Smooth muscle cell of the brain vasculature (primary cell): ENCODE data around the gene TCF12.

Experiments used
- DNase-seq: peaks from one replicate; pipeline ENCODE4 v3.0.0-alpha.2; 2012; ENCODE audit warnings: low read depth, low spot score

Gene TCF12

DNA sequence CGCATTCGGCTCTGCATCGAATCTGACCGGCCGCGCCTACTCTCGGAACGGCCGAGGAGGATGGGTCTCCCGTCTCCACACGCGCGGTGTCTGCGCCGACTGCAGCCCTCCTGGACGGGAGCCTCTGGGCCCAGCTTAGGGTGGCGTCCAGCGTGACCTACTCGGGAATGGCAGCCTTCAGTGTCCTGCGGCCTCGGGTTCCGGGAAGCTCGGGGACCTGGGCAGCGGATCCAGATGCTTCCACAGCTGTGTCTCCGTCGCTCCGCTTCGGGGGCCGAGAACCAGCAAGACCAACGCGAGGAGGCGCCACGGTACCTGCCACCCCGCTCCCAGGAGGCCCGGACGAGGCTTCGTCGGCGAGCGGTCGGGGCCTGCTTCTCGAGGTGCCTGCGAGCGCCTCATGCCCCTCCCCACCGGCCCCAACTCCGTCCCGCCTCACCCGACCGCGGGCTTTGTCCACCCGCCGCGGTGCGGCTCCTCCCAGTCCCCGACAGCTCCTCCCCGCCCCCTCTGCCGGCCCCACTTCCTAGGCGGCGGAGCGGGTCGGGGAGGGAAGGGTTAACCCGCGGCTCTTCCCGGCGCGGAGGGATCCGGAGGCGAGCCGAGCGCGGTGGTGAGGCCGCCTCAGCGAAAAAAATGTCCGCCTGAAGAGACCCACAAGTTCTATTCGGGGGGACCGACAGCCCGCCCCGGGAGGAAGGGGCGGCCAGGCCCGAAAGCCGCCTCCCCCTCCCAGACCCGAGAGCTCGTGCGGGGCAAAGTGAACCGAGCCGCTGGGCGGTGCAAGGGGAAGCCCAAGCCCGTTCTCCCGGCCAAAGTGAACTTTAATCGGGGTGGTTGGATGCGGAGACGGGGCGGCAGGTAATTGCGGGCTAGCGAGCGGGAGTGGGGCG, at the start of gene TCF12:
TSS of gene TCF12 (plus strand) at position 599 of the 893 bp plus-strand sequence. CDS start 1,270 bp downstream, outside the sequence.
- peak; percentile 89 for DNase-seq

DNA sequence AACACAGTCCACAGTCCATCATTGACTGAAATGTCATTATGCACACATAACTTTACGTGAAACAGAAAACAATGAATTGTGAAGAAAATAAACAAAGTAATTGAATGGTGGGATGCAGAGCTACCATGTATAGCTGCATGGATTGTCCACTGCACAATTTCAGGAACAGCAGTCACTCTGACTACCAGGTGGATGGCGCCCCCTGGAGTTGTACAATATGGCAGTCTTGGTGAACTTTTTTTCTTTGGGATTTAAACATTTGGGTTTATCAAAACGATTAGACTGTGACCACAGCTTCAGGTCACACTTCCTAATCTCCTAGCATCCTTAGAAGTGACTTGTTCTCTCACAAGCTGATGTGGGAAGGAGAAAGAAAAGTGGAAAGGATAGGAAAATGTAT, 48.9 kb upstream of the TCF12 start:
- no peak for DNase-seq

DNA sequence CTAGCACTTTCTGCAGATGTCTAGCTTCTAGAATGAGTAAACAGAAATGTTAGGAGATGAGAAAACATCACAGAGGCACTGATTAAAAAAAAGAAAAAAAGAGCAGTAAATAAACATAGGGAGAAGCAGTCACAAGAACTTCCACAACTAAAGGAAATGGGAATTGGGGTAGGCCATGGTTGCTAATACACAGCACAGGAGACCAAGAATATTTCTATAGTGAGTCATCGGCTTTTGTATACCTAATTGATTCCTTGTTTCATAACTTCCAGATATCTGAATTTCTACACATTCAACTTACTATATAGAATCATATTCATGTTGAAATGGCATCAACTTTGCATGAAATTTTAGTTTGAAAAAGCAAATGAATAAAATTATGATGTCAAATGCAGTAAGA, 47.3 kb upstream of the TCF12 start:
- DNase-seq, result peak; percentile 20

DNA sequence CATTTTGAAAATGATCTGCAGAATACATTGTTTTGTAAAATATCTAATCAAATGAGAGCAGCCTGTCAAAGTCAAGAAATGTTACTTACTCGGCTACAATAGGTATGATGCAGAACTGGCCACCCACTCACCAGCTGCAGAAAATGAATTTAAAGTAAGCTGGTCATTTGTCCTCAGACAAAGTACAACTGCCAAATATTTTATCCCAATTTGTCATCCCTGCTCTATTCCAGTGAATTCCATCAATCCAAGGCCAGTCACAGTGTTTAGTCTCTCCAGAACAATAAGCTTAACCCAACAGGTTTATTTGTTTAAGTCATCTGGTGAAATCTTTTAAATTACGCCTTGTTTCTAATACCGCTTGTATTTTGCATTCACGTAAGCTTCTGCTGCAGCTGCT, 46.6 kb upstream of the TCF12 start:
- no peak for DNase-seq

DNA sequence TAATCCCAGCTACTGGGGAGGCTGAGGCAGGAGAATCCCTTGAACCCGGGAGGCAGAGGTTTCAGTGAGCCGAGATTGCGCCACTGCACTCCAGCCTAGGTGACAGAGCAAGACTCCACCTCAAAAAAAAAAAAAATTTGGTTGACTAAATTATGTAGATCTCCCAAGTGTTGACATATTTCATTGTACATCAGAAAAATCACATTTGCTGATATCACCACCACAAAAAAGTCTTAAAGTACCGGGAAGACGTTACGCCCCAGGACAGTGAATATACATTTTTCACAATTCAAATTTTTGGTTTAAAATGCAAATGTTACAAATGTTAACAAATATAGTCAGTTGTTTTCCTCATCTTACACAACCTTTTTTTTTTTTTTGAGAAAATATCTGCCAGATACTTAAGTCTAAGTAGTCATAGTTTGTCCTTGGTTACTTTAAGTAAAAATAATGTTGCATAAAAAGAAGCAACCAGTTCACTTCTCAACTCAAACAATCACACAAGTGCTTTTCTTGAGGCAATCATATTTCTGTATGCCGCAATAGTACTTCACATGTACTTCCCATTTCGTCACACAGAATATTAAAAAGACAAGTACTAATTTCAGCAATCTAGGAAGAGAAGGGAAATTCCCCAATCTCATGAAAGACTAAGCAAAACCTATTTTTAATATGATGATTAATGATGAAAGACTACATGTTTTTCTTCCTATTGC, 41.0 kb upstream of the TCF12 start:
- no peak for DNase-seq

DNA sequence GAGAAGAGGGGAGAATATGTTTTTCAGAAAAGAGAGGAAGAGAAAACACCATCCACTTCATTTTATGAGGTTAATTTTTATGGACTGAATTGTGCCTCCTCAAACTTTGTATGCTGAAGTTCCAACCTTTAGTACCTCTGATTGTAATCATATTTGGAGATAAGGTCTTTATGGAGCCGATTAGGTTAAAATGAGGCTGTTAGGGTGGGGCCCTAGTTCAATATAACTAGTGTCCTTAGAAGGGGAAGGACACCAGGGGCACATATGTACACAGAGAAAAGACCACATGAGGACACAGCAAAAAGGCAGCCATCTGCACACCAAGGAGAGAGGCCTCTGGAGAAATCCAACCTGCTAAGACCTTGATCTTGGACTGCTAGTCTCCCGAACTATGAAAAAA, 38.9 kb upstream of the TCF12 start:
- DNase-seq, result no peak

DNA sequence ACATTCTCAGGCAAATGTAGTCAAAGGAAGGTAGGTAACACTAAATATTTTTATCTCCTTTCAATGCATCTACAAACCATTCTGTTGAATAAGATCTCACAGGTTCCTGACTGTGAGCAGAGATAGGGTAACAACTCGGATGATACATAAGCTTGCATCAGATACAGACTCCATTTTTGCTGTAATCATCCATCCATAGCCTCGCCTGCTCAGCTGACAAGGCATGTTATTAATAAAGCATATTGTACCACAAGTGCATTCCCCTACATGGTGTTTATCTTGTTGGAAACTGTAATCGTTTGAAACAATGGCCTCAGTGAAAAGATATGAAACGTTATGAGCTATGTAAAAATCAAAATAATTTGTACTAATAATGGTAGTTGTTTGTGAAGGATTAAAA, 35.4 kb upstream of the TCF12 start:
- DNase-seq, result no peak

DNA sequence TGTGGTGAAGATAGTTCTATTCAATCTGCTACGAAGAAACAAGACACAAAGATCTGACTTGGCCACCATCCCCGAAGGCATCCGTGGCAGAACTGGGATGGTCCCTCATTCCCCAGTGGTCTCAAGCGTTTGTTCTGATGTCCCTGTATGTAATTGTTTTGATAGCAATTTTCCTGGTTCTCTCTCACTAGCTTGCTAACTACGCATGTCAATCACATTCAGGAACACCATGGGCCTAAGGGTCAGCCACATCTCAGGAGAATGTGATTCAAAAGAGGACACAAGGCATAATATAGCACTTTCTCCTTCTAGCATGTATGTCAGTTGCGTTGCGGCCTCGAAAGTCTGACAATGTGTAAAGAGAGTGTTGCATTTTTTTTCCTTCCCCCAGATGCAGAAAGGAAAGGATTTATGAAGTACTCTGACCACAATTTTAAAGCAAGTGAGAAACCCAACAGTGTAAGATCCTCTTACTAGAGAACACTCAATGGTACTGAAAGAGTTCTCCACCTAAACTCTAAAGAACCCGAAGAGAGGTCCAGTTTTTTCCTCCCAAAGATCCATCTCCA, 32.0 kb upstream of the TCF12 start:
- DNase-seq, result no peak

DNA sequence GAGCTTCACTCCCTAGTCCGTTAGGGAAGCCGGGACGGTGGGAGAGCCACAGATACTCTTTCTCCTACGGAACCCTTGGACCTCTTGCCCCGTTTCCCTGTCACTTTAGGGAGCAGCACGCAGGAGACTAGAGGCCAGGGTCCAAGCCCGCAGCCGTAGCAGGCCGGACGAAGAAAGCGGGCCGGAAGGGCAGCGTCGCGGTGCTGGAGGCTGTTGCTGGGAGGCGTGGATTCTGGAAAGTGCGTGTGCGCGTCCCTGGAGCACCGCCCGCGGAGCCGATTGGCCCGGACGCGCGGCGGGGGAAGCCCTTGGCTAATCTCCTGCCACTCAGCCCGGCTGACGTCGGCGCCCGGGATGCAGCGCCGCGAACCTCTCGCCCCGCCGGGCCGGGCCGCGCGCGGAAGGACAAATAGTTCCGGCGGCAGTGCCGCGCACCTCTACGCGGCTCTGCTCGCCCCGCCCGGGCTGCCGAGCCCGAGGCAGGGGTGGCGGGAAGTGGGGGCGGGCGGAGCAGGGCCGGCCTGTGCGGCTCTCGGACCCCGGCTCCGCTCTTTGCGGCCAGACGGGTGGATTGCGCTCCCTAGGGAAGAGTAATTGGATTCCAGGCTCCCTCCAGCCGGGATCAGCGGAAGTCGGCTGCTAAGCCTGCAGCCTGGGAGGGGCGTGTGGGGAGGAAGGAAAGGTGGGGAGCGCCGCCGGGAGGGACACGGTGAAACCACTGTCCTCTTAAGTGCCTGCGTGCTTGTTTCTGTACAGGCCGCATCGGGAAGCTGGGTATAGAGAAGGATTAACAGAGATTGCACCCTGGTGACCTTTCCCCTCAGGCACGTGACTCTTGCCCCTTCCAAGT, 31.3 kb upstream of the TCF12 start:
- DNase-seq, result peak; percentile 86

DNA sequence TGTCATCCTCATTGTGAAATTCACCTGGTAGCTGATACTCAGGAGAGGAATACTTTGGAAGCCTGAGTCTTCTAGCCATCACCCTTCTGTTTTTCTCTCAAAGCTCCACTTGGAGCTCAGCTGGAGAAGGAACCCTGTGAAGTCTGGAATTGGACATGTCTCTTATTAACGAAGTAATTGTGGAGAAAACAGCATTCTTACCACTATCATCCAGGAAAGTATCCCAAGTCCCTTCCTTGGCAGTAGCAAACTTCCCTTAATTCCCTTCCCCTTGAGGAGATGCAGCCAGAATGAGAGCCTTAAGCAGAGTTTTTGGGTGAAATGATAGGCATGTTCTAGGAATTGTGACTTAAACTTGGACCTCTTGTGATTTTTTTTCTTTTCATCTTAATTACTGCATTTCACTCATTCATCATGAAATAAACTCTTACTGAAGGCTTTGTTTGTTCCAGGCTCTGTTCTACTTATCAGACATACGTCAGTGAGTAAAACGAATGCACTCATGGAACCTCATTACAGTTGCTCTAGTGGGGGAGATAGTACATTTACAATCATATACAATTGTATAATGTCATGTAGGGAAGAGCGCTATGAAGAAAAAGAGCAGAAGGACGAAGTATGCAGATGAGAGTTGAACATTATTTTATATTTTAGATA, 30.5 kb upstream of the TCF12 start:
- no peak for DNase-seq

DNA sequence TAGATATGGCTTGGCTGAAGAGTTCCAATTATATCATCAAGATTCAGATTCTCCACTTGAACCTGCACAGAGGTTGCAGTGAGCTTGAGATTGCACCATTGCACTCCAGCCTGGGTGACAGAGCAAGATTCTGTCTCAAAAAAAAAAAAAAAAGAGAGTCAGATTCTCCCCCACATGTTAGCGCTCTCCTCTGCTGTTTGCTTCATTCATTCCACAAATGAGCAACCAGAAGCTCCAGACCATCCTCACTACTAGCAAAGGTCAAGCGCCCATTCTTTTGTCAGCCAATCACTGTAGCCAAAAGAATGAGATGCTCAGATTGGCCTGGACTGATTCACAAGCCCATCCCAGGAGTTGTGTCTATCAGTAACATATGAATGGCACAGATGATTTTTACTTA, 28.4 kb upstream of the TCF12 start:
- no peak for DNase-seq

DNA sequence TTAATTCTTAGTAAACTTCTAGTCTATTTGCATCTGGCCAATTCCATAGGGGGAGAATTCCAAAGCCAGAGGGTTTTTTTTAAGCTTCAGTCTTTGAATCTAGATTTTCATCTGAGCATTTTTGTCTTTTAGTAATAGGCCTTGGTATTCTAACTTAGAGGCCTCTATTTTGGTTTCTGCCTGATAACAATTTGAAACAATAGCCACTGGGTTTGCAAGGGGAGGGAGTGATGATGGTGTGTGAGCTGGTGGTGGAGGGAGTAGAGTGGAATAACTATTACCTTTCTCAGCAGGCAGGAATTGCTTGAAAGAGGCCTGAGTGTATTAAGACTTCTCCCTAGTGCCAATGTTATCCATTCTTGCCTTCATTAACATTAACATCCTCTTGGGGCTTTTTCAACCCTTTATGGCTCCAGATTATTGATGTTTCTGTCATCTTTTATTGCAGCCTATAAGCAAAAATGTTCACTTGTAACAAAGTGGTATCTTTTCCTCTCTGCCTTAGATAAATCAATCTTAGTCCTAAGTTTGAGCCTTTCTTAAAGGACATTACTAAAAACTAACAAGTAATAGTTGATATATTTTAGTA, 26.5 kb upstream of the TCF12 start:
- DNase-seq, result no peak

DNA sequence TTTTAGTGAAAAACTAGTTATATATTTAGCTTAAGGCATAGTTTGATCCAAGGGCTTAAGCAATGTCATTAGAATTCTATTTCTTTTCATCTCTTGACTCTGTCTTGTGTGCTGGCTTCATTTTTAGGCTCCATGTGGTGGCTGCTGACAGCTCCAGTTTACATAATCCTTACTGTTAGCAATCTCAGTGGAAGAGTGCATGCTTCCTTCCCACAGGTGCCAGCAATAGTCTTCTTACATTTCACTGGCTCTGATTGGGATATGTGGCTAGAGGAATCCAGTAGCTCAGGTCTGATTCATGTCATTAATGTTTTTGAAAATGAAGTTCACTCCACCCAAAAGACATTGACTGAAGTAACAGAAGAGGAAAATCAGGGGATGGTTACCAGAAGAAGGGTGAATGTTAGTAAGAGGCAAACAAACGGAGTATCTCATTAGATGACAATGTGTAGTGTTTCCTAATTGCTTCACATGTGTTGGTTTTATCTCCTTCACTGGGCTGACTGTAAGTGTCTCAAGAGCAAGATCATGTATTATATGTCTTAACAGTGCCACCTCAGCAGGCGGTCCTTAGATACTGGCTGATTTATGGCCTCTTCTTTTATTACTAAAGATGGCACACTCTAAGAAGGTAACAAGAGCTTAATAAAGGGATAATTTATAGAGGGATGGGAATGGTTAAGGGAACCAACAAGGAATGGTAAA, 25.6 kb upstream of the TCF12 start:
- no peak for DNase-seq

DNA sequence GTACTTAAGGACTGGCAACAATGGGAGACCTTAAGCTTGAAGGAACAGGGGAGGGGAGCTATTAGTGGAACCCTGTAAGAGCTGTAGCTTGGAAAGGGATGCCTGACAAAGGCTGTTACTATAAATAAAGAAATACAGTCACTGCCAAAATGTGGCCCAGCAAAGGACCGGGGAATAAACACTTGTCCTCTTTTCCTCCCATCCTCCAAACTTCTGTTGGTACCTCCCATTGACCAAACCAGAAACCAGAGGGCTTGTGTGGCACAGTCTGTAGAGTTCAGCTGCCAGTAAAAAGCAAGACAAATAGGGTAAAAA, 25.1 kb upstream of the TCF12 start:
- DNase-seq, result no peak

DNA sequence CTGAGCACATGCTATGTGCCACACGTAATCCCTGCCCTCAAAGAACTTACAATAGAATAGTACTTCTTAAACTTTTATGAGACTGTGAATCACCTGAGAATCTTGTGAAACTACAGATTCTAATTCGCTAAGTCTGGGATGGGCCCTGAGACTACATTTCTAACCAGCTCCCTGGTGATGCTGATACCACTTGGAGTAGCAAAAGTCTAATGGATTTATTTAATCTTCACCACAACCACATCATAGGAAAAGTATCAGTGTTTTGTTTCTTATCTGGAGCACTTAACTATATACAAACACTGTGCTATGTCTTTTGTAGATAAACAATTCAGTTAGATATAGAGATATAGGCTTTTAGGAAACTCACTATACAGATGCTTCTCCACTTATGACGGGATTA, 23.8 kb upstream of the TCF12 start:
- DNase-seq, result no peak

DNA sequence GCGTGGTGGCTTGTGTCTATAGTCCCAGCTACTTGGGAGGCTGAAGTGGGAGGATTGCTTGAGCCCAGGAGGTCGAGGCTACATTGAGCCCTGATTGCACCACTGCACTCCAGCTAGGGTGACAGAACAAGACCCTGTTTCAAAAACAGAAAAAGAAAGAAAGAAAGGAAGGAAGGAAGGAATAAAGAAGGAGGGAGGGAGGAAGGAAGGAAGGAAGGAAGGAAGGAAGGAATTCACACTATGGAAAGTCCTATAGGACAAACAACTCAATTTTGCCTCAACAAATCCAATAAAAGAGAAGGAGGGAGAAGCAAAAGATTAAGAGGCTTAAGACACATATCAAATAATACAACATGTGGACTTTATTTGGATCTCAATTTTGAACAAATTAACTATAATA, 16.5 kb upstream of the TCF12 start:
- no peak for DNase-seq

DNA sequence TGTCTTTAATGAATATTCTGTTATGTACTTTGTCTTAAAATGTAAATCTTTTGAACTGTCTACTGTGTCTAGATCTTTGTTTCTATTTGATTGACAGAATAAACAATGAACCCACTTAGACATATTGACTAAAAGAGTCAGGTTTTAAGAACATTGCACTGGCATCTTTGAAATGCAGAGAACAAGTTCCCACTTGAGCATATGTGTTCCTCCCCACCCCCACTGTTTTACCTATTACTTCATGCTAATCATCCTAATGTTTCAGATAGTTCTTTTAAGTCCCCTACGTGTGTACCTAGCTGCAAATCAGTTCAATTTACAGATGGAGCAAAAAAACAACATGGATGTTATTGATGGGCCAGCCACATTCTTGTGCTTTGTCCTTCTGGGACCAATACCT, 11.7 kb upstream of the TCF12 start:
- DNase-seq, result no peak

DNA sequence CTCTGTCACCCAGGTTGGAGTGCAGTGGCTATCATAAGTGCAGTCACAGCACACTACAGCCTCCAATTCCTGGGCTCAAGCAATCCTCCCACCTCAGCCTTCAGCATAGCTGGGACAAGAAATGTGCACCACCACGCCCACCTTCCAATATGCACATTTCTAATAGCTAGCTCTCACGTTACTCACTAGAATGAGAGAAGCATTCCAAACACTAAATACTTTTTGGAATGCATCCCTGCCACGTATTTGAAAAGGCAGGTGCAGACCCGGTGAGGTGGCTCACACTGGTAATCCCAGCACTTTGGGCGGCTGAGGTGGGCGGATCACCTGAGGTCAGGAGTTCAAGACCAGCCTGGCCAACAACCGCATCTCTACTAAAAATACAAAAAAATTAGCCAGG, 7.6 kb upstream of the TCF12 start:
- DNase-seq, result no peak

DNA sequence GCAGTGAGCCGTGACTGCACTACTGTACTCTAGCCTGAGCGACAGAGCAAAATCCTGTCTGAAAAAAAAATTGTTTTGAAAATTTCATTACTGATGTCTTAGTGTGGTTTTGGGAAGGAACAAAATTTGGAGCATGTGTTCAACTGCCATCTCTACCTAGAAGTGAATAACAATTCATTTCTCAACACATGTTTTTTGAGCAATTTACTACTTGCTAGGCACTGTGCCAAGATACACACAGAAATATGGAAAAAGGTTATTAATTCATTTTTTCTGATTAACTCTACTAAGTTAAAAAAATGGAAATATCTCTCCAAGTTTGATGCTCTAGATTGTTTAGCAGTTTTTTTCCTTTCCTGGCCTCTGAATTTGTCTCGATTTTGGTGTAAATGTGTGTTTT, 5.2 kb upstream of the TCF12 start:
- no peak for DNase-seq

DNA sequence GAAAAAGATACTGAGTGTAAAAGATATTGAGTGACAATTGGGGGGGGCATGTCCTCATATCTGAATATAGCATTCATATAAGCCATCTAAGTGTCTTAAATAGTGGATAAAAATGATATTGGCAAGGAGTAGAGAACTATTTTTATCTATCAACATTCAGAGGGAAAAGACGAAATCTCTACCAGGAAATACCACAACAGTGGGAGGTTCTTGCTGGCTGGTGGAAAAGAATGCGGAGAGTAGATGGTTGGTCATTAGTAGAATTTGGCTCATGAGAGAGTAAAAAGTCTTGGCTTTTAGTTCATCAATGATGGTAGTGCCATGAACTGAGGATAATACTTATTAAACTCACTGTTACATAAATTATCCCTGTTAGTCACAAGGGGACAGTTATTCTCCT, 4.8 kb upstream of the TCF12 start:
- DNase-seq, result no peak
